ENCODE results near the gene THUMPD2.

THUMPD2 gene

DNA sequence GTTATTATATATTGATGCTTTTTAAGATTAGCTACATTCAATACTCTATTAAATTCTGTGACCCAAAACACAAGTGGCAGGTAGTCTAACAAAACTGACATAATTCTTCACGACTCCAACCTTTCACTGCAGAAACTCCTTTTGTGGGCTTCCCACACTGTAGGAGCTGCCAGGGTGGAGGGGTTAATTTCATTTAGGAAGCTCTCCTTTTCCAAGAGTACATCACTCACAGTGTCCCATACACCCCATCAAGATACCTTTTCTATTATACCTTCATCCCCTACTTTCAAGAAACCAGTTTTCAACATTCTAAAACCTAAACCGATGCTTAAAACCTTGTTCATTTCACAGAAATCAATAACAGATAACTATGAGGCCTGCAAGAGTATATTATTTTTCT lies 825 bp downstream of the THUMPD2 start:
- no peak for DNase-seq (ENCODE audit: extremely low read depth, insufficient read length)
- TF ChIP-seq, protein P1, sequence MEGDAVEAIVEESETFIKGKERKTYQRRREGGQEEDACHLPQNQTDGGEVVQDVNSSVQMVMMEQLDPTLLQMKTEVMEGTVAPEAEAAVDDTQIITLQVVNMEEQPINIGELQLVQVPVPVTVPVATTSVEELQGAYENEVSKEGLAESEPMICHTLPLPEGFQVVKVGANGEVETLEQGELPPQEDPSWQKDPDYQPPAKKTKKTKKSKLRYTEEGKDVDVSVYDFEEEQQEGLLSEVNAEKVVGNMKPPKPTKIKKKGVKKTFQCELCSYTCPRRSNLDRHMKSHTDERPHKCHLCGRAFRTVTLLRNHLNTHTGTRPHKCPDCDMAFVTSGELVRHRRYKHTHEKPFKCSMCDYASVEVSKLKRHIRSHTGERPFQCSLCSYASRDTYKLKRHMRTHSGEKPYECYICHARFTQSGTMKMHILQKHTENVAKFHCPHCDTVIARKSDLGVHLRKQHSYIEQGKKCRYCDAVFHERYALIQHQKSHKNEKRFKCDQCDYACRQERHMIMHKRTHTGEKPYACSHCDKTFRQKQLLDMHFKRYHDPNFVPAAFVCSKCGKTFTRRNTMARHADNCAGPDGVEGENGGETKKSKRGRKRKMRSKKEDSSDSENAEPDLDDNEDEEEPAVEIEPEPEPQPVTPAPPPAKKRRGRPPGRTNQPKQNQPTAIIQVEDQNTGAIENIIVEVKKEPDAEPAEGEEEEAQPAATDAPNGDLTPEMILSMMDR (IDR thresholded peaks at IDR 0.05; ENCODE audit: insufficient read depth, low read length, poor library complexity, severe bottlenecking) = no peak

DNA sequence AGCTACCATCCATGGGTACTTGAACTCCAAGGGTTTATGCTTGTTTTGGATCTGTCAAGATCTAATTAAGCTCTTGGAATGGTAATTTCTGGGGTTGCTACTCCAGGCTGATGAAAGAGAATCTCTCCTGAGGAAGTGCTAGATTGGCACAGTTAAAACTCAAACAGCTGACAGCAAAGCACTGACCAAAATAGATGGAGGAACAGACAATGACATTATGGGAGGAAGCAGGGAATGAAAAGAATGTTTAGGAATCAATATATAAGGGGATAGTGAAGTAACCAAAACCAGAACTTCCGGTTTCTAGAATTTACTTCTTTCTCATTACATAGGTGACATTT lies 6.3 kb downstream of the THUMPD2 start:
- DNase-seq (ENCODE audit: extremely low read depth, insufficient read length) = no peak
- Histone ChIP-seq H3K27me3 (replicated peaks; ENCODE audit: control insufficient read depth, insufficient read depth, low read length) (no peaks in the 10 kb centered on the region), H3K36me3 (ENCODE audit: control insufficient read depth, insufficient read depth, low read length) (peaks cover 2% of the 10 kb centered on the region; the same call in 1 of the 2 replicates), H3K4me3 (replicated peaks; ENCODE audit: low read depth, low read length) (no peak overlapping the region)
- TF ChIP-seq, protein P1 (IDR thresholded peaks at IDR 0.05; ENCODE audit: insufficient read depth, low read length, poor library complexity, severe bottlenecking) = no peak

More for the DNA sequence above, 825 bp downstream of the THUMPD2 start:
- Histone ChIP-seq H3K27me3 (replicated peaks; ENCODE audit: control insufficient read depth, insufficient read depth, low read length) (no peaks in the 10 kb centered on the region), H3K36me3 (ENCODE audit: control insufficient read depth, insufficient read depth, low read length) (no peaks in the 10 kb centered on the region), H3K4me3 (replicated peaks; ENCODE audit: low read depth, low read length) (peak overlapping the region; percentile 98)

DNA sequence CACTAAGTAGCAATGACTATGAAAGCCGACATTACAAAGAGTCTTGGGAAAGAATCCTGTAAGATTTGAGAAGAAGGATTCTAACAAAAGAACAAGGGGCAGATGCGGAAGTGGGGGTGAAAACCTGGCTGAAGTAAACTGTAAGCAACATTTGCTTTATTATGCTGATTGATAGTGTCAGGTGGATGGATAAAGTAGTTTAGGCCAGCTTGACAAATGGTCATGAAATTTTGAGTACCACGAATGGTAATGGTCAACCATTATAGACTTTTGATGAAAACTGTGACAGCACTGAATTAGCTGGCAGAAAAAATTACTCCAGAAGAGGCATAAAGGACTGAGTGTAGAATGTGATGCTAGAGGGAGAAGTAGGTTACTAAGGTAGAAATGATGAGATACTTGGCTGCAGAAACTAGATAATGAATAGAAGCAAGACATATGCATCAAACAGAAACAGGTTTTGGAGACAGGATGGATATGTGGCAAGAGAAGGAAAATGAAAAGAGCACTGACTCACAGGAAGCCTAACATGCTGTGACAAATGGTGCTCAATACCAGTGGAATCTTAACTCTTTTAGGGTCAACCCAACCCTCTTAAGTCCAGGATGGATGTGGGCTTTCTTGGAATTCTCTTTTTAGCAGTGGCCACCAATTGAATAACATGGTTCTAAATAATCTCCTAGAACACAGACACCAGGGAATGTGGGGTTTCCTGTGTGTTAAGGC lies 6.8 kb downstream of the THUMPD2 start:
- peaks cover 2% of the 10 kb centered on the region; the same call in 1 of the 2 replicates for H3K36me3 ChIP-seq (ENCODE audit: control insufficient read depth, insufficient read depth, low read length)
- no peaks in the 10 kb centered on the region for H3K27me3 ChIP-seq (replicated peaks; ENCODE audit: control insufficient read depth, insufficient read depth, low read length)
- DNase-seq (ENCODE audit: extremely low read depth, insufficient read length) = no peak
- TF ChIP-seq, protein P1 (IDR thresholded peaks at IDR 0.05; ENCODE audit: insufficient read depth, low read length, poor library complexity, severe bottlenecking) = no peak
- no peak overlapping the region for H3K4me3 ChIP-seq (replicated peaks; ENCODE audit: low read depth, low read length)

DNA sequence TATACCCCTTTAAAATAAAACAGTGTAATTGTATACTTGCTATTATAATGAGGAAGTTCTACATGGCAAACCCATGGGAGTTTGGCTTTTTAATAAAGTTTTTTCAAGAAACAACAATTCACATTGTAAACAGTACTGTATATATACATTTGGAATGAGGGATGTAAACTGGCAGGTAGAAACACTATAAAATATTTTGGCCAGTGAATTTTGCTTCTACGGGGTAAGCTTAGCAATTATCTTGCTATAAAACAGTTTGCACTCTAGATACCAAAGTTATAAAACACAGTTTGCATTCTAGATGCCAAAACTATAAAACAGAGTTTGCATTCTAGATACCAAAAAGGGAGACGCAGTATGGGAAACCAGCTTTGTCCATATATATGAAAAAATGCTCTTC lies 16.6 kb downstream of the THUMPD2 start:
- no peaks in the 10 kb centered on the region for H3K27me3 ChIP-seq (replicated peaks; ENCODE audit: control insufficient read depth, insufficient read depth, low read length)
- peaks cover 3% of the 10 kb centered on the region for H3K36me3 ChIP-seq (ENCODE audit: control insufficient read depth, insufficient read depth, low read length)
- H3K4me3 ChIP-seq (replicated peaks; ENCODE audit: low read depth, low read length) = no peak overlapping the region
- TF ChIP-seq, protein P1 (IDR thresholded peaks at IDR 0.05; ENCODE audit: insufficient read depth, low read length, poor library complexity, severe bottlenecking) = no peak
- no peak for DNase-seq (ENCODE audit: extremely low read depth, insufficient read length)

DNA sequence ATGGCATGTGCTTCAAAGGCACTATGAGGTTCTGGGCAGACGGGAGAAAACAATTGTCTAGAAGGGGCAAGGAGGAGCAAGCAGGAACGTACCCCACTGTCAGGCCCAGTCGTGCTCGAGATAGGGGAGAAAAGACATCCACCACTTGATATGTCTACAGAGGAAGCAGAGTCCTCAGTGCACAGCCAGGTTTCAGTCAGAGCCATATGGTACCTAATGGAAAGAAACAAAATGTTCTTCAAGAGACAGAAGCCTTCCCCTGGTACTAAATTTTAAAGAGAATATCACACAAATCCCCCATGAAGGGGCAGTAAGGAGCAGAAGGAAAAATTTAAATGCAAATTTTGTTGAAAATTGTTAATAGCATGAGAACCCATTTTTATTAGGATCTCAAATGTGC lies 21.9 kb downstream of the THUMPD2 start:
- Histone ChIP-seq H3K27me3 (replicated peaks; ENCODE audit: control insufficient read depth, insufficient read depth, low read length) (no peaks in the 10 kb centered on the region), H3K4me3 (replicated peaks; ENCODE audit: low read depth, low read length) (no peak overlapping the region), H3K36me3 (ENCODE audit: control insufficient read depth, insufficient read depth, low read length) (peaks cover 6% of the 10 kb centered on the region)
- TF ChIP-seq, protein P1 (IDR thresholded peaks at IDR 0.05; ENCODE audit: insufficient read depth, low read length, poor library complexity, severe bottlenecking) = no peak
- no peak for DNase-seq (ENCODE audit: extremely low read depth, insufficient read length)

DNA sequence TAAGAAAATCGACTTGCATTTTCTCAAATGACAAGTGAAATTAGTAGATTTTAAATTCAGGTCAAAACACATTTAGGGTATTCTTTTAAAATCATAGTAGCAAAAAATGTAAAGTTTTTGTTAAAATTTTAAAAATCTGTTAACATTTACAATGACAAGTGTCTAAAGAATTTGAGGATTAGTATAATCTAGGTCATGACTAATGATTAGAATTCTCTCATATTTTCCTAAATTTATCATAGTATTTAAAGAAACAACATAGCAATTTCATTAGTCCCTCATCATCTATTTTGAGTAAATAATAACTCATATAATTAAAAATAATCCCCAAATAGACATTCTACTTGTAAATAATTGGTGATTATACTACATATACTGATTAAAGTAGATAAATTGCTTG lies 23.6 kb downstream of the THUMPD2 start:
- DNase-seq (ENCODE audit: extremely low read depth, insufficient read length) = no peak
- Histone ChIP-seq H3K4me3 (replicated peaks; ENCODE audit: low read depth, low read length) (no peak overlapping the region), H3K27me3 (replicated peaks; ENCODE audit: control insufficient read depth, insufficient read depth, low read length) (no peaks in the 10 kb centered on the region), H3K36me3 (ENCODE audit: control insufficient read depth, insufficient read depth, low read length) (peaks cover 8% of the 10 kb centered on the region)
- TF ChIP-seq, protein P1 (IDR thresholded peaks at IDR 0.05; ENCODE audit: insufficient read depth, low read length, poor library complexity, severe bottlenecking) = no peak
